Type B pancreatic cell (in vitro differentiated cells): Measurements from ENCODE around the gene FANCC. TPM values are rescaled to one million over a fixed set of nuclear protein-coding genes. Genes with fewer than 3 reads are reported as not detected.

Source experiments
- DNase-seq: peaks from one replicate; pipeline ENCODE4 v3.0.0; 2021; ENCODE audit warnings: mixed read lengths; ENCODE audit not compliant: unreplicated experiment; ENCODE audit errors: extremely low spot score
- H3K27ac Mint-ChIP-seq: 2 replicates; pipeline ENCODE4 v1.8.0; 2021; ENCODE audit warnings: mild to moderate bottlenecking, mixed read lengths
- H3K27me3 Mint-ChIP-seq: 2 replicates; pipeline ENCODE4 v1.8.0; 2021; ENCODE audit warnings: mixed read lengths
- H3K36me3 Mint-ChIP-seq: 2 replicates; pipeline ENCODE4 v1.8.0; 2021; ENCODE audit warnings: mixed read lengths
- H3K4me1 Mint-ChIP-seq: one replicate; pipeline ENCODE4 v1.8.0; 2021; ENCODE audit warnings: mixed read lengths; ENCODE audit not compliant: unreplicated experiment
- H3K4me3 Mint-ChIP-seq: 2 replicates; pipeline ENCODE4 v1.8.0; 2021; ENCODE audit warnings: mild to moderate bottlenecking, mixed read lengths
- H3K9me3 Mint-ChIP-seq: 2 replicates; pipeline ENCODE4 v1.8.0; 2021; ENCODE audit warnings: mixed read lengths
- total RNA-seq: library from RNA; stranded (reverse); gene quantifications from 2 replicates; pipeline ENCODE4 v1.2.1, GENCODE V29; 2021; ENCODE audit warnings: low replicate concordance
- TF ChIP-seq, protein P1 (sequence below): fragments of 200-600 bp; sonication (generic); conservative IDR thresholded peaks from 2 replicates; pipeline ENCODE4 v1.5.0; 2021; ENCODE audit warnings: antibody characterized with exemption, mild to moderate bottlenecking

The FANCC gene
- total RNA-seq, 1 donor from 2014 or later = 19.2 TPM

DNA sequence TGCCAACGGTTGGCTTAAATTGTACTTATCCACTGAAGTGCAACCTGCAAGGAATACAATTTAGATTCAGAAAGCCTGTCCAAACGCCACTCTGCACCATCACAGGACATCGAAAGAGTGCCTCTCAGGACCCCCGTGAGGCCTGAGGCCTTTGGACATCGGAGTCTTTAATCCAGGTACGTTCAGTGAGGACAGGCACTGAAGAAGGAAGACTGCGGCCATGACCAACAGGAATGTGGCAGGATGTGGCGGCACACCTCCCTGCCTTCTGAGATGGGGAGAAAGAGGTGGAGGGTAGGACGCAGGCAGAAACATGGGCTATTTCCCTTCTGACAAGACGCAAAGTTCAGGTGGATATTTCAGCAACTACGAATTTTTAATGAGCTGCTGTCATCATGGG lies 205.8 kb downstream of the FANCC start:
- Mint-ChIP-seq H3K27ac (no peak overlapping the region), H3K4me3 (no peak overlapping the region), H3K27me3 (no peaks in the 10 kb centered on the region), H3K4me1 (peaks cover 8% of the 10 kb centered on the region), H3K9me3 (no peaks in the 10 kb centered on the region), H3K36me3 (peaks cover 26% of the 10 kb centered on the region)
- TF ChIP-seq, protein P1, sequence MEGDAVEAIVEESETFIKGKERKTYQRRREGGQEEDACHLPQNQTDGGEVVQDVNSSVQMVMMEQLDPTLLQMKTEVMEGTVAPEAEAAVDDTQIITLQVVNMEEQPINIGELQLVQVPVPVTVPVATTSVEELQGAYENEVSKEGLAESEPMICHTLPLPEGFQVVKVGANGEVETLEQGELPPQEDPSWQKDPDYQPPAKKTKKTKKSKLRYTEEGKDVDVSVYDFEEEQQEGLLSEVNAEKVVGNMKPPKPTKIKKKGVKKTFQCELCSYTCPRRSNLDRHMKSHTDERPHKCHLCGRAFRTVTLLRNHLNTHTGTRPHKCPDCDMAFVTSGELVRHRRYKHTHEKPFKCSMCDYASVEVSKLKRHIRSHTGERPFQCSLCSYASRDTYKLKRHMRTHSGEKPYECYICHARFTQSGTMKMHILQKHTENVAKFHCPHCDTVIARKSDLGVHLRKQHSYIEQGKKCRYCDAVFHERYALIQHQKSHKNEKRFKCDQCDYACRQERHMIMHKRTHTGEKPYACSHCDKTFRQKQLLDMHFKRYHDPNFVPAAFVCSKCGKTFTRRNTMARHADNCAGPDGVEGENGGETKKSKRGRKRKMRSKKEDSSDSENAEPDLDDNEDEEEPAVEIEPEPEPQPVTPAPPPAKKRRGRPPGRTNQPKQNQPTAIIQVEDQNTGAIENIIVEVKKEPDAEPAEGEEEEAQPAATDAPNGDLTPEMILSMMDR = no peak
- DNase-seq = no peak

DNA sequence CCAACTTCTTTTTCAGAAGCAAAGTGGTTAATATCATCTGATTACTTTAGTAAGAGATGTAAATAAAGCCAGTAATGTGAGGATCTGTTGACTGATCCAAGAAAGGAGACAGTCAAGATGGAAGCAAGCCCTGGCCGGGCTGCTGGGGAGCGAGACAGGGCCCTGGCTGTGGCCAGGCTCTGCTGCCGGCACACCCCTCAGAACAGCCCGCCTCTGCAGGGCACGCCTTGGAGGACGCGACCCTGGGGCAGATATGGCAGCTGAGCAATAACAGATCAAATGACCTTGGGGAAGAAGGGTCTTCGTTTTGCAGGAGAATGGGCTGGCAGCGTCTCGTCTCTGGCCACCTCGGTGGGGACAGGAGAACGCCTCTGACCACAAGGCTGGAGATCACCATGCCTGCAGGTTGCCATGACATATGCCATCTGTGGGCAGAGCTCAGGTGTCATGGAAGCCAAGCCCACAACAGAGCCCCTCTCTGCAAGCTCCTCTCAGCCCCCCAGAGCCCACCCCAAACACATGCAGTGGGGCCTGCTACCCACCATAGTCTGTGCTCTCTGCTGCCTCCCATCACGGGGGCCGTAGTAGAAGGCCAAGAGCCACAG lies 206.5 kb downstream of the FANCC start:
- TF ChIP-seq, protein P1 = no peak
- H3K27me3 Mint-ChIP-seq = no peaks in the 10 kb centered on the region
- no peaks in the 10 kb centered on the region for H3K9me3 Mint-ChIP-seq
- no peak for DNase-seq
- H3K36me3 Mint-ChIP-seq = peaks cover 26% of the 10 kb centered on the region
- H3K4me1 Mint-ChIP-seq = peaks cover 5% of the 10 kb centered on the region
- no peak overlapping the region for H3K4me3 Mint-ChIP-seq
- no peak overlapping the region for H3K27ac Mint-ChIP-seq

DNA sequence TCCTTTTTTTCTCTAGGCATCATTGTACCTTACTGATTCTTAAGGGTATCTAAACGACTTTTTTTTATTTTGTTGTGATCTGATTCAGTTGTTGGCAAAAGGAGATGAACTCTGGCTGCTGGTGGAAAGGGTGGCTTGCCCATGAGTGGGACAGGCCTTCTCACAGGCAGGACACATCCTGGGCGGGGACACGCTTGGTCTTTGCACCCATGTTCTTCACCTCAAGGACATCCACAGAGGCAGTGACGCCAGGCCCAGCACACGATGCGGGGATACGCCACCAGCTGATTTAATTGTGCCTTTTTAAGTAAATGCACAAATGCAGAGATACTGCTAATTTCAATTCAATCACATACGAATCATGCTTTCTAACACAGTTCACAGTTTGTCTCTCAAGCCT lies 208.1 kb downstream of the FANCC start:
- no peaks in the 10 kb centered on the region for H3K9me3 Mint-ChIP-seq
- TF ChIP-seq, protein P1 = no peak
- H3K27ac Mint-ChIP-seq = no peak overlapping the region
- peaks cover 4% of the 10 kb centered on the region for H3K4me1 Mint-ChIP-seq
- H3K4me3 Mint-ChIP-seq = no peak overlapping the region
- H3K27me3 Mint-ChIP-seq = no peaks in the 10 kb centered on the region
- DNase-seq = no peak
- H3K36me3 Mint-ChIP-seq = peaks cover 30% of the 10 kb centered on the region

GRCh38 chr9:95108777-95109176 lies 208.7 kb downstream of the FANCC start:
- Mint-ChIP-seq H3K36me3 (peaks cover 28% of the 10 kb centered on the region), H3K4me3 (no peak overlapping the region), H3K4me1 (peaks cover 4% of the 10 kb centered on the region), H3K9me3 (no peaks in the 10 kb centered on the region), H3K27me3 (no peaks in the 10 kb centered on the region), H3K27ac (no peak overlapping the region)
- TF ChIP-seq, protein P1 = no peak
- no peak for DNase-seq

- Mint-ChIP-seq H3K4me1 (peaks cover 4% of the 10 kb centered on the region), H3K36me3 (peaks cover 24% of the 10 kb centered on the region), H3K27me3 (no peaks in the 10 kb centered on the region), H3K9me3 (no peaks in the 10 kb centered on the region), H3K4me3 (no peak overlapping the region), H3K27ac (no peak overlapping the region)
- DNase-seq = no peak
- TF ChIP-seq, protein P1 = no peak
Observed at GRCh38 chr9:95107976-95108375, 209.5 kb downstream of the FANCC start.
